Nephron progenitor cell (in vitro differentiated cells): ENCODE measurements around the gene KCNJ6.
"Not testable (repeated sequence)": the region's sequence is repeated elsewhere in the genome, so short reads cannot be mapped to it uniquely, and the experiment has no call there.

Source experiments
- DNase-seq: peaks from one replicate; pipeline ENCODE4 v3.0.0; 2021
- H3K27ac Mint-ChIP-seq: 2 replicates; pipeline ENCODE4 v1.8.0; 2021; ENCODE audit warnings: mild to moderate bottlenecking, moderate library complexity, mixed read lengths
- H3K27me3 Mint-ChIP-seq: 2 replicates; pipeline ENCODE4 v1.8.0; 2021; ENCODE audit warnings: mild to moderate bottlenecking, low read depth, mixed read lengths; ENCODE audit not compliant: poor library complexity
- H3K36me3 Mint-ChIP-seq: 2 replicates; pipeline ENCODE4 v1.8.0; 2021; ENCODE audit warnings: low read depth, mixed read lengths
- H3K4me1 Mint-ChIP-seq: 2 replicates; pipeline ENCODE4 v1.8.0; 2021; ENCODE audit warnings: mixed read lengths
- H3K4me3 Mint-ChIP-seq: 2 replicates; pipeline ENCODE4 v1.8.0; 2021; ENCODE audit warnings: mild to moderate bottlenecking, moderate library complexity, mixed read lengths
- H3K9me3 Mint-ChIP-seq: 2 replicates; pipeline ENCODE4 v1.8.0; 2021; ENCODE audit warnings: mild to moderate bottlenecking, moderate library complexity, mixed read lengths
- CTCF ChIP-seq: fragments of 200-600 bp; sonication (generic); IDR thresholded peaks from 2 replicates; pipeline ENCODE4 v1.5.0; 2021; ENCODE audit warnings: antibody characterized with exemption

The KCNJ6 gene

DNA sequence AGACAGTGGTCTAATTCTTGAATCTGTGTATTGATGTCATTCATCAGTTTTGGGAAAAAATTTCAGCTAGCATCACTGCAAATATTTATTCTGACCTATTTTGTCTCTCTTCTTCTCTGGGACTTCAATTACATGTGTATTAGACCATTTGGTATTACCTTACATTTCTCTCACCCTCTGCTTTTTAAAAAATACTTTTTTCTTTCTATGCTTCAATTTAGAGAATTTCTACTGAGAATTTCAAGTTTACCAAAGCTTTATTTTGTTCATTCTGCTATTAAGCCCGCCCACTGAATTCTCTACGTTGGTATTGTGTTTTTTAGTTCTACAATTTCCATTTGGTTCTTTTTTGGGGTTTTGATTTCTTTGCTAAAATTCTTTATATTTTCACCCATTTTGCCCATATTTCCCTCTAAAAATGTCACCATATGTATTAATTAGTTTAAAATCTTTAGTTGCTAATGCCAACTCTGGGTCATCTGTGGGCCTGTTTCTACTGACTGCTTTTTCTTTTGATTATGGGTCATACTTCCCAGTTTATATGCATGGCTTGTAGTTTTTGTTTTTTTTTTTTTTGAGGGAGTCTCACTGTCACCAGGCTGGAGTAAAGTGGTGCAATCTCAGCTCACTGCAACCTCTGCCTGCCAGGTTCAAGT, 337.7 kb downstream of the KCNJ6 start:
- peaks cover 43% of the 10 kb centered on the region for H3K9me3 Mint-ChIP-seq
- H3K4me3 Mint-ChIP-seq: no peak overlapping the region
- no peaks in the 10 kb centered on the region for H3K27me3 Mint-ChIP-seq
- no peaks in the 10 kb centered on the region for H3K4me1 Mint-ChIP-seq
- TF ChIP-seq CTCF: no peak
- H3K36me3 Mint-ChIP-seq: peaks cover 17% of the 10 kb centered on the region
- no peak overlapping the region for H3K27ac Mint-ChIP-seq
- no peak for DNase-seq

GRCh38 chr21:37576929-37577328, 339.3 kb downstream of the KCNJ6 start:
- H3K4me1 Mint-ChIP-seq, DNase-seq, H3K4me3 Mint-ChIP-seq, H3K27ac Mint-ChIP-seq, H3K27me3 Mint-ChIP-seq: not testable (repeated sequence)
- H3K36me3 Mint-ChIP-seq: peaks cover 17% of the 10 kb centered on the region
- H3K9me3 Mint-ChIP-seq: peaks cover 43% of the 10 kb centered on the region

- TF ChIP-seq CTCF: no peak
- Mint-ChIP-seq H3K4me3 (no peak overlapping the region), H3K36me3 (peaks cover 14% of the 10 kb centered on the region), H3K4me1 (no peaks in the 10 kb centered on the region), H3K9me3 (peaks cover 39% of the 10 kb centered on the region), H3K27me3 (peaks cover 9% of the 10 kb centered on the region), H3K27ac (no peak overlapping the region)
- DNase-seq: no peak
Measured at GRCh38 chr21:37575580-37575979, 340.7 kb downstream of the KCNJ6 start.

DNA sequence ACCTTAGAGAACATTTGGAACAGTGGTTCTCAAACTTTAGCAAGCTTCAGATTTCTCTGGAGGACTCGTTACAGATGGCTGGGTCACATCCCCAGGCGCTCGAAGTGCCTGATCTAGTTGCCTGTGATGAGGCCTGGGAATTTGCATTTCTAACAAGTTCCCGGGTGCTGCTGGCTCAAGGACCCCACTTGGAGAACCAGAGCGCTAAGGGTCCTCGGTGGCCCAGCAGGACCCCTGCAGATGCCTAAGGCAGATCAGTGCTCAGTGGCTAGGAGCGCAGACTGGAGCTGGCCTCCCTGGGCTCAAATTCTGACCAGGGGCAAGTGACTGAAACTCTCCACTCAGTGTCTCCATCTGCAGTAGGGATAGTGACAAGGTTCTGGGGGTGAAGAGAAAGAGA, 341.5 kb downstream of the KCNJ6 start:
- Mint-ChIP-seq H3K27me3 (peaks cover 13% of the 10 kb centered on the region), H3K4me3 (no peak overlapping the region), H3K4me1 (no peaks in the 10 kb centered on the region), H3K36me3 (peaks cover 6% of the 10 kb centered on the region), H3K27ac (no peak overlapping the region), H3K9me3 (peaks cover 31% of the 10 kb centered on the region)
- no peak for TF ChIP-seq CTCF
- DNase-seq: no peak

DNA sequence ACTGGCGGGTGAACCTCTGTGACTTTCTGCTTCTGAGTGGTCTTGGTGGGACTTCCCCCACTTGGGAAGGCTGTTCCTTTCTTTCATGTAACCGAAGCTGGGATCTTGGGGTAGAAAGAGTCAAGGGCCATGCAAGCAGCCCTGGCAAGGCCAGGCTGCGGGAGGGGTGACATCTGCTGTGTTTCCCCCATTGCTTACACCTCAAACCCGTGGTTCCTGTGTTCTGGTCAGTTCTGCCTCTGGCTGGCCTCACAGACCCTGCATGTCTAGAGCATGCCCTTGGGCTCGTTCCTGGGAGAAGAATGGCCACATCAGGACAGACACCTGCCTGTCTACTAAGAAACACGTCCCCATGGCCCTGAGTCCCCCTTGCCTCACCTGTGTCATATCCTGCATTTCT, 341.9 kb downstream of the KCNJ6 start:
- Mint-ChIP-seq H3K9me3 (peaks cover 27% of the 10 kb centered on the region), H3K27me3 (peaks cover 13% of the 10 kb centered on the region), H3K4me1 (no peaks in the 10 kb centered on the region), H3K36me3 (peaks cover 1% of the 10 kb centered on the region), H3K4me3 (no peak overlapping the region), H3K27ac (no peak overlapping the region)
- DNase-seq: no peak
- no peak for TF ChIP-seq CTCF

DNA sequence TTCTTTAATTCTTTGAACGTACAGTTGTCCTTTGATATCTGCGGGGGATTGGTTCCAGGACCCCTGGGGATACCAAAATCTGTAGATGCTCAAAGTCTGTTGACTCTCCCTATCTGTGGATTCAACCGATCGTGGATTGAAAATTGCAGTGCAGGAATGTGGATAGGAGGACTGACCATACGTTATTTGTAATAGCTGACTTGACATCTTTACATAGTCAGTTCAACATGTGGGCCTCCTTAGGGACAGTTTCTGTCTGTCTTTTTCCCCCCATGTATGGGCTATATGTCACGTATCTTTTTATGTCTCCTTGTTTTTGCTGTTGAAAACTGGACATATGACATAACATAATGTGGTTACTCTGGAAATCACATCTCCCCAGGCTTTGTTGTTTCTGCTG, 344.8 kb downstream of the KCNJ6 start:
- no peak for DNase-seq
- no peak overlapping the region for H3K4me3 Mint-ChIP-seq
- TF ChIP-seq CTCF: no peak
- H3K36me3 Mint-ChIP-seq: no peaks in the 10 kb centered on the region
- peaks cover 12% of the 10 kb centered on the region for H3K4me1 Mint-ChIP-seq
- peaks cover 27% of the 10 kb centered on the region for H3K27me3 Mint-ChIP-seq
- H3K27ac Mint-ChIP-seq: no peak overlapping the region
- H3K9me3 Mint-ChIP-seq: peaks cover 7% of the 10 kb centered on the region
